ENCODE data around the gene ITGA1.

GRCh38 chr5:52839285-52839684 is 51.6 kb downstream of the ITGA1 start:
- no peak for TF ChIP-seq CTCF (IDR thresholded peaks at IDR 0.05)
- no peak for TF ChIP-seq ZFX (IDR thresholded peaks at IDR 0.05; ENCODE audit: borderline replicate concordance)
